GM19240 (cell line): Measurements from ENCODE around the gene AADAC.
A peak's percentile ranks its signal among the peaks of the same experiment; 100 is the strongest.
"Not testable (repeated sequence)": the region's sequence is repeated elsewhere in the genome, so short reads cannot be mapped to it uniquely, and the experiment has no call there.

ENCODE experiments used
- DNase-seq: peaks from one replicate; pipeline ENCODE4 v3.0.0; 2011; ENCODE audit warnings: low spot score; ENCODE audit not compliant: insufficient read length

The AADAC gene

GRCh38 chr3:151852074-151852811, 38.3 kb downstream of the AADAC start:
- DNase-seq = no peak

- DNase-seq = no peak
These were observed 42.2 kb downstream of the AADAC start for GRCh38 chr3:151856118-151856517.

- no peak for DNase-seq
These were observed 42.7 kb downstream of the AADAC start for GRCh38 chr3:151856641-151857040.

- DNase-seq = no peak
These were observed 45.3 kb downstream of the AADAC start for GRCh38 chr3:151859233-151859673.

GRCh38 chr3:151859905-151860304, 46.0 kb downstream of the AADAC start:
- DNase-seq = no peak

GRCh38 chr3:151863611-151864010, 49.7 kb downstream of the AADAC start:
- DNase-seq = no peak

GRCh38 chr3:151864423-151865101, 50.6 kb downstream of the AADAC start:
- DNase-seq = no peak

GRCh38 chr3:151866711-151867410, 52.9 kb downstream of the AADAC start:
- no peak for DNase-seq

- DNase-seq = no peak
These were observed 53.8 kb downstream of the AADAC start for GRCh38 chr3:151867666-151868065.

GRCh38 chr3:151869181-151869580, 55.3 kb downstream of the AADAC start:
- DNase-seq = no peak

GRCh38 chr3:151871639-151872468, 57.9 kb downstream of the AADAC start:
- DNase-seq = peak; percentile 8

GRCh38 chr3:151873398-151873797, 59.5 kb downstream of the AADAC start, which contains the start of gene SUCNR1:
SUCNR1 (plus strand) TSS chr3:151873643; CDS start chr3:151879893, 6,250 bp downstream.
- DNase-seq = no peak

GRCh38 chr3:151874079-151874478, 60.2 kb downstream of the AADAC start:
- not testable (repeated sequence) for DNase-seq

- DNase-seq = no peak
These were observed 61.8 kb downstream of the AADAC start for GRCh38 chr3:151875759-151876158.

- DNase-seq = no peak
These were observed 63.4 kb downstream of the AADAC start for GRCh38 chr3:151877269-151877668.
